ENCODE results near the gene PDGFA.

DNA sequence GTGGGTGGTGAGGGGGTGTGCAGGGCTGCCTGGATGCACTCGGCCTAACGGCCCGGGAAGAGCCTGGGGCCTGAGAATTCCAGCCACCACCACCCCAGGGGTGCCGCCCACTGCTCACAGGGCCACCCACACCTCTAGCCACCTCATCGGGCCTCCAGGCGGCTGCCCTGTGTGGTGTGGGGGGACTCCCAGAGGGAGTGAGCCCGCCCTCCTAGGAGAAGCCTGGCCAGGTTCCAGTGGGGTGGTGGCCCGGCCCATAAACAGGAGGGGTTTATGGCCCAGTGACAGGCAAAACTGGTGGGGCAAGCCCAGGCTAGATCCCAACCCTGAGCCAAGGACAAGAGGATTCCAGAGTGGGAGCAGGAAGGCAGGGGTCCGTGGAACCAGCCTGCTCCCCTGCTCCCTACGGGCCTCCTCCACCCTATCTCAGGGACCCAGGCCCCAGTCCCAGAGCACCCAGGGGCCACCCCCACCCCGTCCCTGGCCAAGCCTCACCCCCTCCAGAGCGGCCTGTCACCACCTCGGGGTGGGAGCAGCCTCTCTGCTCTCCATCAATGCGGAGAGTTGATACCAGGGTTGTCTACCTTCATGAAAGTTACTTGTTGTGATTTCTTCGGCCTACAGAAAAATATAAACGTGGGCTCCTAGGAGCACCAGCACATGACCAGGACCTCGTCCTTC is 20.2 kb upstream of the PDGFA start:
- no peak for TF ChIP-seq EZH2phosphoT487 (IDR thresholded peaks at IDR 0.05; ENCODE audit: unreplicated experiment)
- TF ChIP-seq, protein P1, sequence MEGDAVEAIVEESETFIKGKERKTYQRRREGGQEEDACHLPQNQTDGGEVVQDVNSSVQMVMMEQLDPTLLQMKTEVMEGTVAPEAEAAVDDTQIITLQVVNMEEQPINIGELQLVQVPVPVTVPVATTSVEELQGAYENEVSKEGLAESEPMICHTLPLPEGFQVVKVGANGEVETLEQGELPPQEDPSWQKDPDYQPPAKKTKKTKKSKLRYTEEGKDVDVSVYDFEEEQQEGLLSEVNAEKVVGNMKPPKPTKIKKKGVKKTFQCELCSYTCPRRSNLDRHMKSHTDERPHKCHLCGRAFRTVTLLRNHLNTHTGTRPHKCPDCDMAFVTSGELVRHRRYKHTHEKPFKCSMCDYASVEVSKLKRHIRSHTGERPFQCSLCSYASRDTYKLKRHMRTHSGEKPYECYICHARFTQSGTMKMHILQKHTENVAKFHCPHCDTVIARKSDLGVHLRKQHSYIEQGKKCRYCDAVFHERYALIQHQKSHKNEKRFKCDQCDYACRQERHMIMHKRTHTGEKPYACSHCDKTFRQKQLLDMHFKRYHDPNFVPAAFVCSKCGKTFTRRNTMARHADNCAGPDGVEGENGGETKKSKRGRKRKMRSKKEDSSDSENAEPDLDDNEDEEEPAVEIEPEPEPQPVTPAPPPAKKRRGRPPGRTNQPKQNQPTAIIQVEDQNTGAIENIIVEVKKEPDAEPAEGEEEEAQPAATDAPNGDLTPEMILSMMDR (conservative IDR thresholded peaks at IDR 0.05; ENCODE audit: low read depth in 2 of 2) = no peak
- TF ChIP-seq STAT1 (IDR thresholded peaks at IDR 0.05; ENCODE audit: unreplicated experiment) = no peak
- no peak for TF ChIP-seq EZH2 (IDR thresholded peaks at IDR 0.05; ENCODE audit: low read depth, unreplicated experiment)
- no peak for TF ChIP-seq POLR2AphosphoS5 (IDR thresholded peaks at IDR 0.05; ENCODE audit: low read depth)
- TF ChIP-seq, protein P2, sequence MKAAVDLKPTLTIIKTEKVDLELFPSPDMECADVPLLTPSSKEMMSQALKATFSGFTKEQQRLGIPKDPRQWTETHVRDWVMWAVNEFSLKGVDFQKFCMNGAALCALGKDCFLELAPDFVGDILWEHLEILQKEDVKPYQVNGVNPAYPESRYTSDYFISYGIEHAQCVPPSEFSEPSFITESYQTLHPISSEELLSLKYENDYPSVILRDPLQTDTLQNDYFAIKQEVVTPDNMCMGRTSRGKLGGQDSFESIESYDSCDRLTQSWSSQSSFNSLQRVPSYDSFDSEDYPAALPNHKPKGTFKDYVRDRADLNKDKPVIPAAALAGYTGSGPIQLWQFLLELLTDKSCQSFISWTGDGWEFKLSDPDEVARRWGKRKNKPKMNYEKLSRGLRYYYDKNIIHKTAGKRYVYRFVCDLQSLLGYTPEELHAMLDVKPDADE (IDR thresholded peaks at IDR 0.05) = no peak
- TF ChIP-seq ZNF331 (CRISPR knock-in tag; IDR thresholded peaks at IDR 0.05; ENCODE audit: low read depth) = no peak
- TF ChIP-seq, protein P3, sequence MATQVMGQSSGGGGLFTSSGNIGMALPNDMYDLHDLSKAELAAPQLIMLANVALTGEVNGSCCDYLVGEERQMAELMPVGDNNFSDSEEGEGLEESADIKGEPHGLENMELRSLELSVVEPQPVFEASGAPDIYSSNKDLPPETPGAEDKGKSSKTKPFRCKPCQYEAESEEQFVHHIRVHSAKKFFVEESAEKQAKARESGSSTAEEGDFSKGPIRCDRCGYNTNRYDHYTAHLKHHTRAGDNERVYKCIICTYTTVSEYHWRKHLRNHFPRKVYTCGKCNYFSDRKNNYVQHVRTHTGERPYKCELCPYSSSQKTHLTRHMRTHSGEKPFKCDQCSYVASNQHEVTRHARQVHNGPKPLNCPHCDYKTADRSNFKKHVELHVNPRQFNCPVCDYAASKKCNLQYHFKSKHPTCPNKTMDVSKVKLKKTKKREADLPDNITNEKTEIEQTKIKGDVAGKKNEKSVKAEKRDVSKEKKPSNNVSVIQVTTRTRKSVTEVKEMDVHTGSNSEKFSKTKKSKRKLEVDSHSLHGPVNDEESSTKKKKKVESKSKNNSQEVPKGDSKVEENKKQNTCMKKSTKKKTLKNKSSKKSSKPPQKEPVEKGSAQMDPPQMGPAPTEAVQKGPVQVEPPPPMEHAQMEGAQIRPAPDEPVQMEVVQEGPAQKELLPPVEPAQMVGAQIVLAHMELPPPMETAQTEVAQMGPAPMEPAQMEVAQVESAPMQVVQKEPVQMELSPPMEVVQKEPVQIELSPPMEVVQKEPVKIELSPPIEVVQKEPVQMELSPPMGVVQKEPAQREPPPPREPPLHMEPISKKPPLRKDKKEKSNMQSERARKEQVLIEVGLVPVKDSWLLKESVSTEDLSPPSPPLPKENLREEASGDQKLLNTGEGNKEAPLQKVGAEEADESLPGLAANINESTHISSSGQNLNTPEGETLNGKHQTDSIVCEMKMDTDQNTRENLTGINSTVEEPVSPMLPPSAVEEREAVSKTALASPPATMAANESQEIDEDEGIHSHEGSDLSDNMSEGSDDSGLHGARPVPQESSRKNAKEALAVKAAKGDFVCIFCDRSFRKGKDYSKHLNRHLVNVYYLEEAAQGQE (IDR thresholded peaks at IDR 0.05; ENCODE audit: unreplicated experiment) = no peak
- no peak for TF ChIP-seq CREB1 (CRISPR knock-in tag; IDR thresholded peaks at IDR 0.05; ENCODE audit: low read depth)
- no peak for TF ChIP-seq JUNB (IDR thresholded peaks at IDR 0.05; ENCODE audit: unreplicated experiment)
- no peak for TF ChIP-seq ZNF114 (CRISPR knock-in tag; IDR thresholded peaks at IDR 0.05)
- no peak for TF ChIP-seq NANOG (IDR thresholded peaks at IDR 0.05; ENCODE audit: borderline replicate concordance)

Measured in GM23338 (cell line).